ENCODE data around the gene PRRC2C.

The PRRC2C gene

DNA sequence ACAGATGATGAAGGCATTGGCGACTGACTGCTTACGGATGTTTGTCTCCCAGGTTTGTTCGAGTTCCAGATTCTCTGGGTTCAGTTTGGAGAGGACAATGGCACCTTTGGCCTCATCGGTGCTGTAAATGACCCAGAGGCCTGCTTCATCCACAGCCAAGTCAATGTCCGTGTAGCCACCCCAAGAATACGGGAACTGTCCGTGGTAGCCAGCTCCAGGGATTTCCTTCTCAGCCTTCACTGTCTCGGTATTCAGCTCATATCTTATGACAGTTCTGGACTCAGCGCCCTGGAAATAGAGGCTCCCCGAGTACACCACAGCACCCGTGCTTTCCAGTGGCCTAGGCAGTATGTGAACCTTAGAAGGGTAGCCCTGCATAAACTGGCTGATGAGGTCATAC is 150.8 kb downstream of the PRRC2C start:
- H3K4me3 ChIP-seq (ENCODE audit: low read length), result no peak overlapping the region
- no peak for DNase-seq (ENCODE audit: low read depth)
- TF ChIP-seq, protein P1, sequence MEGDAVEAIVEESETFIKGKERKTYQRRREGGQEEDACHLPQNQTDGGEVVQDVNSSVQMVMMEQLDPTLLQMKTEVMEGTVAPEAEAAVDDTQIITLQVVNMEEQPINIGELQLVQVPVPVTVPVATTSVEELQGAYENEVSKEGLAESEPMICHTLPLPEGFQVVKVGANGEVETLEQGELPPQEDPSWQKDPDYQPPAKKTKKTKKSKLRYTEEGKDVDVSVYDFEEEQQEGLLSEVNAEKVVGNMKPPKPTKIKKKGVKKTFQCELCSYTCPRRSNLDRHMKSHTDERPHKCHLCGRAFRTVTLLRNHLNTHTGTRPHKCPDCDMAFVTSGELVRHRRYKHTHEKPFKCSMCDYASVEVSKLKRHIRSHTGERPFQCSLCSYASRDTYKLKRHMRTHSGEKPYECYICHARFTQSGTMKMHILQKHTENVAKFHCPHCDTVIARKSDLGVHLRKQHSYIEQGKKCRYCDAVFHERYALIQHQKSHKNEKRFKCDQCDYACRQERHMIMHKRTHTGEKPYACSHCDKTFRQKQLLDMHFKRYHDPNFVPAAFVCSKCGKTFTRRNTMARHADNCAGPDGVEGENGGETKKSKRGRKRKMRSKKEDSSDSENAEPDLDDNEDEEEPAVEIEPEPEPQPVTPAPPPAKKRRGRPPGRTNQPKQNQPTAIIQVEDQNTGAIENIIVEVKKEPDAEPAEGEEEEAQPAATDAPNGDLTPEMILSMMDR (conservative IDR thresholded peaks at IDR 0.05; ENCODE audit: low read length), result no peak

GRCh38 chr1:171637928-171638576 is 152.7 kb downstream of the PRRC2C start:
- H3K4me3 ChIP-seq (ENCODE audit: low read length), result no peak overlapping the region
- DNase-seq (ENCODE audit: low read depth), result no peak
- TF ChIP-seq, protein P1 (conservative IDR thresholded peaks at IDR 0.05; ENCODE audit: low read length), result no peak

DNA sequence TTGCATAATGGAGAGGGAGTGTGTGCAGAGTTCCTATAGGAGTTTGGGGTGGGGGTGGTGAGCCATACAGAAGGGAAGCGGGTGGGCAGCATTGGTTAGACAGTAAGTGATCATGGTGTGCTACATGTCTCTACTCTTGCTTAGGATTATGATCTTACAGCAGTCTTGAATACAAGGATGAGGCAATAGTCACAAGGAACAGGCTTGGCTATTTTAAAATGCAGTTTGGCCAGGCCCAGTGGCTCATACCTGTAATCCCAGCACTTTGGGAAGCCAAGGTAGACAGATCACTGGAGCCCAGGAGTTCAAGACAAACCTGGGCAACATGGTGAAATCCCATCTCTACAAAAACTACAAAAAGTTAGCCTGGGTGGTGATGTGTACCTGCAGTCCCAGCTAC is 154.9 kb downstream of the PRRC2C start:
- no peak for DNase-seq (ENCODE audit: low read depth)
- no peak overlapping the region for H3K4me3 ChIP-seq (ENCODE audit: low read length)
- TF ChIP-seq, protein P1 (conservative IDR thresholded peaks at IDR 0.05; ENCODE audit: low read length), result no peak

DNA sequence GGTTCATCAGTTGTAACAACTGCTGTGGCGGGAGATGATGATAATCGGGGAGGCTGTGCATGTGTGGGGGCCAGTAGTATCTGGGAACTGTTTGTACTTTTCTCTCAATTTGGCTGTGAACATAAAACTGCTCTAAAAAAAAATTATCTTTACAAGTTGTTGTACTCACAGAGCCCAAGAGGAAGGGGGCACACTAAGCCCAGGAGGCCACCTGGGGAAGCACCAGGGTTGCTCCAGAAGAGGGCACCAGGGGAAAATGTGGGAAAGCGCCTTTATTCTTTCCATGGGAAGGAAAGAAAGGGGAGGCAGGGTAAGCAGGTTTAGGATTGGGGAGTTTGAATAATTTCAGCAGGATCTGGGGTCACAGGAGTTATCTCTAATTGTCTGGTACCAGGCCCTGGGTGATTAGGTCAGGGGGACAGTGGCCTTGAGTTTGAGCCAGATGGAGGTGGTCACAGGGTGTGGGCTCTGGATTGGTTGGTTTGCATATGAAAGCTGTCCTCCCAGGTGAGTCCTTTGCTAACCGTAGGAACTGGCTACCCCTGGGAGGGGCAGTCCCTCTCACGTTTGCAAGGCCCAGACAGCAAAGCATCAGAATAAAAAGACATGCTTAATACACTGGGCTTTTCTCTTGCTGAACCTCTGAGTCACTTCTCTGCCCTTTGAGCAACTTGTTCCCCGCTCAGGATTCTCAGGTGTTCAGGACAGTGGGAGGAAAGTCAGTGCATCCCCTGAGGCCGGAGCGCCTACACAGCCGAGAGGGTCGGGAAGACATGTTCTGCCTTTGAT is 155.9 kb downstream of the PRRC2C start:
- no peak for DNase-seq (ENCODE audit: low read depth)
- H3K4me3 ChIP-seq (ENCODE audit: low read length), result no peak overlapping the region
- TF ChIP-seq, protein P1 (conservative IDR thresholded peaks at IDR 0.05; ENCODE audit: low read length), result no peak

DNA sequence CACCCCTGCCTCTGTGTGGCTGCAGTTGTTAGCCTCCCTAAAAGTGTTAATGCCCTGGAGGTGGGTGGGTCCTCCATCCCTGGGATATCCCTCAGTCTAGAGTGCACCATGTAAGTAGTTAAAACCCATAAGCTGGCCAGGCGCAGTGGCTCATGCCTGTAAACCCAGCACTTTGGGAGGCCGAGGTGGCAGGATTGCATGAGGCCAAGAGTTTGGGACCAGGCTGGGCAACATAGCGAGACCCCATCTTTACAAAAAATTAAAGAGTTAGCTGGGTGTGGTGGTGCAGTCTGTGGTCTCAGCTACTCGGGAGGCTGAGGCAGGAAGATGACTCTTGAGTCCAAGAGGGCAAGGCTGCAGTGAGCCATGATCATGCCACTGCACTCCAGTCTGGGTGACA is 156.9 kb downstream of the PRRC2C start:
- DNase-seq (ENCODE audit: low read depth), result no peak
- H3K4me3 ChIP-seq (ENCODE audit: low read length), result no peak overlapping the region
- TF ChIP-seq, protein P1 (conservative IDR thresholded peaks at IDR 0.05; ENCODE audit: low read length), result no peak
